ENCODE data around the gene AGRN. TPM values are rescaled to one million over a fixed set of nuclear protein-coding genes. Genes with fewer than 3 reads are reported as not detected.
"Not testable (repeated sequence)": the region's sequence is repeated elsewhere in the genome, so short reads cannot be mapped to it uniquely, and the experiment has no call there.

AGRN gene
- total and polyA plus RNA-seq, 2 of the 4 experiments (the other 2 are of a cell fraction), result 8.1 to 115 TPM

GRCh38 chr1:1104152-1104551 lies 84.2 kb downstream of the AGRN start:
- H2BK5ac ChIP-seq (ENCODE audit: low read depth, low read length, poor library complexity, severe bottlenecking); H3K27me3 ChIP-seq (ENCODE audit: control insufficient read depth, insufficient read depth, low read length); ATAC-seq (ENCODE audit: low read depth); H2BK120ac ChIP-seq (ENCODE audit: low read depth, low read length); H3K4me3 ChIP-seq (ENCODE audit: insufficient read depth, low read depth, low read length); intact Hi-C loops (cut with micrococcal nuclease); H4K5ac ChIP-seq (ENCODE audit: low read depth, low read length); H4K8ac ChIP-seq (ENCODE audit: low read depth in 2 of 2, low read length in 2 of 2); H2AK9ac ChIP-seq (replicated peaks; ENCODE audit: low read depth, low read length, poor library complexity); H4K91ac ChIP-seq (ENCODE audit: insufficient read depth, low read depth, low read length); H4K20me1 ChIP-seq (ENCODE audit: insufficient read depth, low read length); POLR2A ChIA-PET (ENCODE audit: unreplicated experiment); H3K14ac ChIP-seq (replicated peaks; ENCODE audit: low read depth, low read length); H3K4me1 ChIP-seq (ENCODE audit: control insufficient read depth, insufficient read depth, low read length); BruUV-seq (replicated peaks); H3K4ac ChIP-seq (ENCODE audit: low read depth, low read length); H3K9ac ChIP-seq (ENCODE audit: low read depth, low read length); H2BK20ac ChIP-seq (ENCODE audit: low read depth, low read length); H3K23ac ChIP-seq (ENCODE audit: low read depth, low read length); H3K56ac ChIP-seq (ENCODE audit: extremely low read depth, insufficient read depth, low read length); H3K27ac ChIP-seq (ENCODE audit: insufficient read depth, low read length); in situ Hi-C loops (cut with MboI; ENCODE audit: low sequenced_read_pairs); H3K9me3 ChIP-seq (ENCODE audit: control insufficient read depth, insufficient read depth, low read length); H2BK15ac ChIP-seq (ENCODE audit: low read depth, low read length); dilution Hi-C loops (cut with HindIII; ENCODE audit: low sequenced_read_pairs, unreplicated experiment); DNase-seq; H3K36me3 ChIP-seq (ENCODE audit: control insufficient read depth, insufficient read depth, low read length); H2AK5ac ChIP-seq (ENCODE audit: low read depth, low read length); H3K9me1 ChIP-seq (ENCODE audit: insufficient read depth, low read length); H2AFZ ChIP-seq (replicated peaks; ENCODE audit: low read length, poor library complexity); H3K18ac ChIP-seq (ENCODE audit: low read depth, low read length); H3K4me2 ChIP-seq (ENCODE audit: low read depth, low read length); CTCF ChIA-PET: not testable (repeated sequence)
- H3K79me1 ChIP-seq (ENCODE audit: low read depth in 1 of 2, low read length in 2 of 2), result peaks cover 4 to 22% of the 10 kb centered on the region in 2 experiments; a peak in 1 of 4 replicates
- 100% methylated on average over 1 of the region's 6 CpGs; no CpG with 5 or more reads in 1 of the 2 experiments for WGBS, 2 experiments (ENCODE audit: extremely low coverage in 2 of 2, insufficient read length in 1 of 2)

Small RNAs within 50 kb of the gene (microRNA-seq; reads per million reads assigned to microRNA genes)
- gene AL645608.3 (ENCODE audit: insufficient read depth, insufficient read length), result not detected

Small RNAs within 50 kb of the gene (small RNA-seq; reads per million reads assigned to genes)
- 0 reads per million in 5 experiments for gene AL645608.3

Other genes starting within 250 kb of the AGRN start
- 5.9 and 6.9 TPM in 2 replicates for gene SAMD11, start 96.2 kb upstream of the AGRN start, total RNA-seq (2012; rRNA removed)
- gene SAMD11, start 96.2 kb upstream of the AGRN start, polyA plus RNA-seq (2012; rRNA removed), result 22.9 and 31.9 TPM in 2 replicates
- gene NOC2L, start 60.9 kb upstream of the AGRN start, total RNA-seq (2012; rRNA removed), result 105 and 106 TPM in 2 replicates
- gene NOC2L, start 60.9 kb upstream of the AGRN start, polyA plus RNA-seq (2012; rRNA removed), result 74.2 and 75.7 TPM in 2 replicates
- gene KLHL17, start 59.5 kb upstream of the AGRN start, total RNA-seq (2012; rRNA removed), result 3.4 and 3.6 TPM in 2 replicates
- 41.0 and 50.7 TPM in 2 replicates for gene KLHL17, start 59.5 kb upstream of the AGRN start, polyA plus RNA-seq (2012; rRNA removed)
- gene PLEKHN1, start 53.6 kb upstream of the AGRN start, total RNA-seq (2012; rRNA removed), result 0.28 and 0.54 TPM in 2 replicates
- 2.1 and 2.3 TPM in 2 replicates for gene PLEKHN1, start 53.6 kb upstream of the AGRN start, polyA plus RNA-seq (2012; rRNA removed)
- gene PERM1, start 38.0 kb upstream of the AGRN start, total RNA-seq (2012; rRNA removed), result not detected in 2 replicates
- not detected in 2 replicates for gene PERM1, start 38.0 kb upstream of the AGRN start, polyA plus RNA-seq (2012; rRNA removed)
- gene HES4, start 20.0 kb upstream of the AGRN start, total RNA-seq (2012; rRNA removed), result 1.4 and 3.1 TPM in 2 replicates
- 11.7 and 18.9 TPM in 2 replicates for gene HES4, start 20.0 kb upstream of the AGRN start, polyA plus RNA-seq (2012; rRNA removed)
- gene ISG15, start 6.6 kb upstream of the AGRN start, total RNA-seq (2012; rRNA removed), result 92.2 and 105 TPM in 2 replicates
- gene ISG15, start 6.6 kb upstream of the AGRN start, polyA plus RNA-seq (2012; rRNA removed), result 99.1 and 138 TPM in 2 replicates
- not detected in 2 replicates for gene RNF223, start 54.2 kb downstream of the AGRN start, total RNA-seq (2012; rRNA removed)
- gene RNF223, start 54.2 kb downstream of the AGRN start, polyA plus RNA-seq (2012; rRNA removed), result not detected in 2 replicates
- gene C1orf159, start 96.0 kb downstream of the AGRN start, total RNA-seq (2012; rRNA removed), result 2.5 and 2.9 TPM in 2 replicates
- gene C1orf159, start 96.0 kb downstream of the AGRN start, polyA plus RNA-seq (2012; rRNA removed), result 12.6 and 15.5 TPM in 2 replicates
- gene TTLL10, start 153.8 kb downstream of the AGRN start, total RNA-seq (2012; rRNA removed), result not detected in 2 replicates
- not detected in 2 replicates for gene TTLL10, start 153.8 kb downstream of the AGRN start, polyA plus RNA-seq (2012; rRNA removed)
- 0.18 TPM in 1 of 2 replicates, not detected in the other for gene TNFRSF18, start 186.5 kb downstream of the AGRN start, total RNA-seq (2012; rRNA removed)
- gene TNFRSF18, start 186.5 kb downstream of the AGRN start, polyA plus RNA-seq (2012; rRNA removed), result 1.0 and 1.2 TPM in 2 replicates
- not detected in 2 replicates for gene TNFRSF4, start 194.0 kb downstream of the AGRN start, total RNA-seq (2012; rRNA removed)
- 0.15 and 0.44 TPM in 2 replicates for gene TNFRSF4, start 194.0 kb downstream of the AGRN start, polyA plus RNA-seq (2012; rRNA removed)
- 57.0 and 69.4 TPM in 2 replicates for gene SDF4, start 211.9 kb downstream of the AGRN start, total RNA-seq (2012; rRNA removed)
- gene SDF4, start 211.9 kb downstream of the AGRN start, polyA plus RNA-seq (2012; rRNA removed), result 250 and 252 TPM in 2 replicates
- gene B3GALT6, start 212.1 kb downstream of the AGRN start, total RNA-seq (2012; rRNA removed), result 12.2 and 18.3 TPM in 2 replicates
- 23.0 and 29.2 TPM in 2 replicates for gene B3GALT6, start 212.1 kb downstream of the AGRN start, polyA plus RNA-seq (2012; rRNA removed)
- gene C1QTNF12, start 226.6 kb downstream of the AGRN start, total RNA-seq (2012; rRNA removed), result 0.36 TPM in 1 of 2 replicates, not detected in the other
- gene C1QTNF12, start 226.6 kb downstream of the AGRN start, polyA plus RNA-seq (2012; rRNA removed), result 1.1 and 2.6 TPM in 2 replicates

Measured in IMR-90 (cell line).